ENCODE measurements around the gene IRF9.

- TF ChIP-seq POLR2AphosphoS5 (IDR thresholded peaks at IDR 0.05) (no peak), POLR2A (IDR thresholded peaks at IDR 0.05) (no peak)
Measured at GRCh38 chr14:24190416-24190815, 29.4 kb downstream of the IRF9 start.
